Measurements from ENCODE around the gene GNAO1. TPM values are rescaled to one million over a fixed set of nuclear protein-coding genes. Genes with fewer than 3 reads are reported as not detected.

The GNAO1 gene
- total and polyA plus RNA-seq, 9 donors = 0.72 to 5.6 (median 2.7) TPM

DNA sequence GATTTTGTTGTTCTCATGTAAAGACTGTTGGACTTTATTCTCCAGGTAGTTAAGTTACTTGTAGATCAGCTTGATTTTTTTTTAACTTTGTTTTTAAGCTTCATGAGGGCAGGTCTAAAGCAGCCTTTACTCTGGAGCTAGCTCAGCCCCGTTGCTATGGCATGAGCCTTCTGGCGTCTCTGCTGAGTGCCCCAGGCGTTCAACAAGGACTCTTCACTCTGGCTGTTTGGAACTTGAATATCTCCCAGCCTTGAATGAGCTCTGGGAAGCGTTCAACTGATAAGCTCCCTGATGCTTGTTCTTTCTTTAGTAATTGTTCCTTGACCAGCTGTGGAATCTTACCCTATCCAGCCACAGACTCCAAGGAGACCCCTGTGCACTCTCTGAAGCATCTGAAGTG lies 82.3 kb downstream of the GNAO1 start:
- intact Hi-C loops (cut with DNase I) = no loop called here
- H3K9me3 ChIP-seq = no peaks in the 10 kb centered on the region
- 56 to 77% (median 64%) methylated on average over 4 of the region's 4 CpGs for WGBS, 3 donors
- TF ChIP-seq POLR2A (IDR thresholded peaks at IDR 0.05) (no peak), EP300 (IDR thresholded peaks at IDR 0.05) (no peak)
- TF ChIP-seq, protein P1, sequence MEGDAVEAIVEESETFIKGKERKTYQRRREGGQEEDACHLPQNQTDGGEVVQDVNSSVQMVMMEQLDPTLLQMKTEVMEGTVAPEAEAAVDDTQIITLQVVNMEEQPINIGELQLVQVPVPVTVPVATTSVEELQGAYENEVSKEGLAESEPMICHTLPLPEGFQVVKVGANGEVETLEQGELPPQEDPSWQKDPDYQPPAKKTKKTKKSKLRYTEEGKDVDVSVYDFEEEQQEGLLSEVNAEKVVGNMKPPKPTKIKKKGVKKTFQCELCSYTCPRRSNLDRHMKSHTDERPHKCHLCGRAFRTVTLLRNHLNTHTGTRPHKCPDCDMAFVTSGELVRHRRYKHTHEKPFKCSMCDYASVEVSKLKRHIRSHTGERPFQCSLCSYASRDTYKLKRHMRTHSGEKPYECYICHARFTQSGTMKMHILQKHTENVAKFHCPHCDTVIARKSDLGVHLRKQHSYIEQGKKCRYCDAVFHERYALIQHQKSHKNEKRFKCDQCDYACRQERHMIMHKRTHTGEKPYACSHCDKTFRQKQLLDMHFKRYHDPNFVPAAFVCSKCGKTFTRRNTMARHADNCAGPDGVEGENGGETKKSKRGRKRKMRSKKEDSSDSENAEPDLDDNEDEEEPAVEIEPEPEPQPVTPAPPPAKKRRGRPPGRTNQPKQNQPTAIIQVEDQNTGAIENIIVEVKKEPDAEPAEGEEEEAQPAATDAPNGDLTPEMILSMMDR (IDR thresholded peaks at IDR 0.05) = no peak
- no peak overlapping the region for H3K27ac ChIP-seq
- no peaks in the 10 kb centered on the region for H3K4me1 ChIP-seq (ENCODE audit: insufficient read depth)
- H3K36me3 ChIP-seq = no peaks in the 10 kb centered on the region
- no peak for DNase-seq
- no peaks in the 10 kb centered on the region for H3K27me3 ChIP-seq
- no peak overlapping the region for H3K4me3 ChIP-seq

DNA sequence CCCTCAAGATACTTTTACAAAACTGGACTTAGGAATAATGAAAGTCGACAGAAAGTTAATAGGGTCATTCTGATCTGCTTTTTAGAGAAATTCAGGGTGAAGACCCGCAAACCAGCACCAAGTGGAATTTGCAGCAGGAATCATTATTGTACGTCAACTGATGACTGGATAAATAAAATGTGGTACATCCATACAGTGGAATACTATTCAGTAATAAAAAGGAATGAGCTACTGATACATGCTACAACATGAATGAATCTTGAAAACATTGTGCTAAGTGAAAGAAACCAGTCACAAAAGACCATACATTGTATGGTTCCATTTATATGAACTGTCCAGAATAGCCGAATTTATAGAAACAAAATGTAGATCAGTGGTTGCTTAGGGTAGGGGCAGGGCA lies 83.1 kb downstream of the GNAO1 start:
- TF ChIP-seq, protein P1 (IDR thresholded peaks at IDR 0.05) = no peak
- TF ChIP-seq POLR2A (IDR thresholded peaks at IDR 0.05) (no peak), EP300 (IDR thresholded peaks at IDR 0.05) (no peak)
- Histone ChIP-seq H3K4me1 (ENCODE audit: insufficient read depth) (no peaks in the 10 kb centered on the region), H3K27me3 (no peaks in the 10 kb centered on the region), H3K4me3 (no peak overlapping the region), H3K9me3 (no peaks in the 10 kb centered on the region), H3K36me3 (no peaks in the 10 kb centered on the region), H3K27ac (no peak overlapping the region)
- intact Hi-C loops (cut with DNase I) = no loop called here
- 94 to 98% (median 95%) methylated on average over 4 of the region's 4 CpGs for WGBS, 3 donors
- DNase-seq = no peak

DNA sequence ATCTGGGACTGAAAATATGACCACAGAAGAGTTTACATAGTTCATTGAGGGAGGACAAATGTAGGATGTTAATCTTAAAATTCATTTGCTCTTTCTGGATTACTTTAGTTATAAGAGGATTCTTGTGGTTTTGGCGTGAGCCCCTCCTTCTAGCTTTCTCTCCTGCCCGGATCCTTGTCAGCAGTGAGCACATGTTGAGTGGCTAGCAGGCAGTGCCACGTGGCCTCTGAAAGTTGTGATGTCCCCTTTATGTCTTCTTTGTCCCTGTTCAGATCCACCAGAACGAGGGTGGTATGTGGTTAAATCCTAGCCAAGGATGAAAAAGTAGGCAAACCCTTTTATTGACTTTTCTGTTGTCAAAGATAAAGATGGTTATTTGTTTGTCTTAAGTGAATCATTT lies 83.8 kb downstream of the GNAO1 start:
- 67 to 78% (median 69%) methylated on average over 4 of the region's 4 CpGs for WGBS, 3 donors
- TF ChIP-seq POLR2A (IDR thresholded peaks at IDR 0.05) (no peak), EP300 (IDR thresholded peaks at IDR 0.05) (no peak)
- TF ChIP-seq, protein P1 (IDR thresholded peaks at IDR 0.05) = no peak
- no peak overlapping the region for H3K4me3 ChIP-seq

DNA sequence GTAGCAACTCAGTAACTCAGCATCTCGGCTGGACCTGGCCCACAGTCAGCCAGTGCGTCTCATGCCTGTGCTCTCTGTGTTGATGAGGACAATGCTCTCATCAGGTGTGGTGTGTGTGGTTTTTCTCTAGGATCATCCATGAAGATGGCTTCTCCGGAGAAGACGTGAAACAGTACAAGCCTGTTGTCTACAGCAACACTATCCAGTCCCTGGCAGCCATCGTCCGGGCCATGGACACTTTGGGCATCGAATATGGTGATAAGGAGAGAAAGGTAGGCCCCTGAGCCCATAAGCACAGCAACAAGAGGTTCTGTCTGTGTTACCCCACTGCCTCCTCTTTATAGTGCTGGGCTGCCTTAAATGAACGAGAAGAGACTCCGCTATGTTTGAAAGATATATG lies 84.5 kb downstream of the GNAO1 start:
- H3K4me1 ChIP-seq (ENCODE audit: insufficient read depth) = no peaks in the 10 kb centered on the region
- H3K27ac ChIP-seq = no peak overlapping the region
- DNase-seq = no peak
- no peaks in the 10 kb centered on the region for H3K27me3 ChIP-seq
- H3K36me3 ChIP-seq = no peaks in the 10 kb centered on the region
- intact Hi-C loops (cut with DNase I) = no loop called here
- H3K9me3 ChIP-seq = no peaks in the 10 kb centered on the region
- TF ChIP-seq, protein P1 (IDR thresholded peaks at IDR 0.05) = no peak
- TF ChIP-seq EP300 (IDR thresholded peaks at IDR 0.05) (no peak), POLR2A (IDR thresholded peaks at IDR 0.05) (no peak)
- whole genome bisulfite sequencing, 3 donors = 92 to 96% (median 95%) methylated on average over 9 of the region's 9 CpGs
- no peak overlapping the region for H3K4me3 ChIP-seq

More for the DNA sequence above, 83.8 kb downstream of the GNAO1 start:
- DNase-seq = no peak
- intact Hi-C loops (cut with DNase I) = no loop called here
- no peaks in the 10 kb centered on the region for H3K36me3 ChIP-seq
- no peak overlapping the region for H3K27ac ChIP-seq
- H3K9me3 ChIP-seq = no peaks in the 10 kb centered on the region
- H3K27me3 ChIP-seq = no peaks in the 10 kb centered on the region
- no peaks in the 10 kb centered on the region for H3K4me1 ChIP-seq (ENCODE audit: insufficient read depth)
